Osteoblast (primary cell): Measurements from ENCODE around the gene PPP4R3A. TPM values are rescaled to one million over a fixed set of nuclear protein-coding genes. Genes with fewer than 3 reads are reported as not detected.
A peak's percentile ranks its signal among the peaks of the same experiment; 100 is the strongest.

Experiments used
- DNase-seq: peaks from one replicate; pipeline ENCODE4 v3.0.0; 2011; ENCODE audit warnings: low spot score, mixed read lengths; ENCODE audit not compliant: insufficient read length; ENCODE audit errors: missing footprints
- H2AFZ ChIP-seq: 2 replicates; pipeline ENCODE4 v1.6.0; 2011; ENCODE audit warnings: mild to moderate bottlenecking, low read length
- H3K27ac ChIP-seq: 2 replicates; pipeline ENCODE4 v1.5.1; 2011; ENCODE audit warnings: mild to moderate bottlenecking, low read depth, low read length, moderate library complexity
- H3K27me3 ChIP-seq: 2 replicates; pipeline ENCODE4 v1.6.0; 2012; ENCODE audit warnings: mild to moderate bottlenecking, control low read depth, inconsistent platforms, low read length, moderate library complexity; ENCODE audit not compliant: insufficient read depth
- H3K36me3 ChIP-seq: 2 replicates; pipeline ENCODE4 v1.5.1; 2011; ENCODE audit warnings: mild to moderate bottlenecking, low read length, control low read depth, moderate library complexity; ENCODE audit not compliant: insufficient read depth
- H3K4me1 ChIP-seq: 2 replicates; pipeline ENCODE4 v1.5.1; 2011; ENCODE audit warnings: mild to moderate bottlenecking, low read length, control low read depth, moderate library complexity; ENCODE audit not compliant: insufficient read depth
- H3K4me2 ChIP-seq: 2 replicates; pipeline ENCODE4 v1.6.0; 2011; ENCODE audit warnings: mild to moderate bottlenecking, low read length; ENCODE audit not compliant: insufficient read depth
- H3K4me3 ChIP-seq: fragments of 200-600 bp; sonication (generic); 3 replicates; pipeline ENCODE4 v1.5.1; 2012; ENCODE audit warnings: mild to moderate bottlenecking, low read length, inconsistent platforms; ENCODE audit not compliant: insufficient read depth
- H3K79me2 ChIP-seq: 2 replicates; pipeline ENCODE4 v1.6.0; 2012; ENCODE audit warnings: mild to moderate bottlenecking, low read length, control low read depth, inconsistent platforms; ENCODE audit not compliant: insufficient read depth
- H3K9me3 ChIP-seq: 2 replicates; pipeline ENCODE4 v1.5.1; 2011; ENCODE audit warnings: low read depth, low read length, control low read depth
- H4K20me1 ChIP-seq: 2 replicates; pipeline ENCODE4 v1.6.0; 2012; ENCODE audit warnings: mild to moderate bottlenecking, low read length, control low read depth; ENCODE audit not compliant: insufficient read depth
- CTCF ChIP-seq: IDR thresholded peaks from 2 replicates; pipeline ENCODE4 v1.5.1; 2011; ENCODE audit warnings: mild to moderate bottlenecking, low read depth, low read length, moderate library complexity; ENCODE audit errors: extremely low read depth
- total RNA-seq: library from RNA; depleted of rRNA; stranded (reverse); fragments of >200 nt; gene quantifications from 2 replicates; pipeline ENCODE4 v1.2.3, GENCODE V29; 2012

The PPP4R3A gene
- total RNA-seq, 1 donor, result 43.4 TPM

GRCh38 chr14:91477388-91477787 lies 32.7 kb downstream of the PPP4R3A start:
- no peaks in the 10 kb centered on the region for H3K27me3 ChIP-seq
- H2AFZ ChIP-seq, result no peak overlapping the region
- H3K36me3 ChIP-seq, result peaks cover 90% of the 10 kb centered on the region
- no peak for TF ChIP-seq CTCF
- no peak overlapping the region for H3K4me3 ChIP-seq
- H4K20me1 ChIP-seq, result peaks cover 31% of the 10 kb centered on the region
- H3K79me2 ChIP-seq, result peaks cover 76% of the 10 kb centered on the region
- H3K9me3 ChIP-seq, result no peaks in the 10 kb centered on the region
- peaks cover 7% of the 10 kb centered on the region for H3K4me1 ChIP-seq
- DNase-seq, result no peak
- no peak overlapping the region for H3K4me2 ChIP-seq
- no peak overlapping the region for H3K27ac ChIP-seq

GRCh38 chr14:91473046-91473445 lies 37.1 kb downstream of the PPP4R3A start:
- Histone ChIP-seq H3K4me2 (no peak overlapping the region), H3K27me3 (no peaks in the 10 kb centered on the region), H3K79me2 (peaks cover 40% of the 10 kb centered on the region), H4K20me1 (peaks cover 10% of the 10 kb centered on the region), H3K4me3 (no peak overlapping the region), H3K36me3 (peaks cover 79% of the 10 kb centered on the region), H2AFZ (no peak overlapping the region), H3K9me3 (no peaks in the 10 kb centered on the region), H3K4me1 (no peaks in the 10 kb centered on the region), H3K27ac (no peak overlapping the region)
- DNase-seq, result no peak
- no peak for TF ChIP-seq CTCF

- Histone ChIP-seq H3K27ac (no peak overlapping the region), H3K36me3 (peaks cover 76% of the 10 kb centered on the region), H3K79me2 (peaks cover 26% of the 10 kb centered on the region), H2AFZ (no peak overlapping the region), H4K20me1 (no peaks in the 10 kb centered on the region), H3K4me1 (no peaks in the 10 kb centered on the region), H3K4me3 (no peak overlapping the region), H3K4me2 (no peak overlapping the region), H3K9me3 (no peaks in the 10 kb centered on the region), H3K27me3 (no peaks in the 10 kb centered on the region)
- TF ChIP-seq CTCF, result no peak
- no peak for DNase-seq
Observed at GRCh38 chr14:91470216-91470615, 39.9 kb downstream of the PPP4R3A start.

GRCh38 chr14:91466192-91466591 lies 43.9 kb downstream of the PPP4R3A start:
- peaks cover 78% of the 10 kb centered on the region for H3K36me3 ChIP-seq
- H4K20me1 ChIP-seq, result no peaks in the 10 kb centered on the region
- no peak for TF ChIP-seq CTCF

More at GRCh38 chr14:91466192-91466591, 43.9 kb downstream of the PPP4R3A start:
- Histone ChIP-seq H3K4me2 (no peak overlapping the region), H3K9me3 (no peaks in the 10 kb centered on the region), H3K27me3 (no peaks in the 10 kb centered on the region), H3K27ac (peak overlapping the region; percentile 26), H2AFZ (no peak overlapping the region), H3K79me2 (peaks cover 14% of the 10 kb centered on the region), H3K4me1 (no peaks in the 10 kb centered on the region), H3K4me3 (no peak overlapping the region)
- no peak for DNase-seq
